Gastroesophageal sphincter (tissue), 3 donors: ENCODE data around the gene CHCHD6.

Experiments used
- EP300 ChIP-seq: sonication (generic); formaldehyde crosslinking; IDR thresholded peaks from one replicate; pipeline ENCODE4 v1.6.1; 2017; ENCODE audit warnings: antibody characterized with exemption, mild to moderate bottlenecking
- POLR2A ChIP-seq, 2 donors: fragments of 450-650 bp; IDR thresholded peaks; one replicate each; pipeline ENCODE4 v1.6.1; 2017; ENCODE audit warnings: antibody characterized with exemption in 2 of 2, mild to moderate bottlenecking in 2 of 2, moderate library complexity in 1 of 2
- POLR2AphosphoS5 ChIP-seq: sonication (generic); formaldehyde crosslinking; IDR thresholded peaks from one replicate; pipeline ENCODE4 v1.6.1; 2017; ENCODE audit warnings: antibody characterized with exemption
- TF ChIP-seq, protein P1 (sequence below), 4 experiments: fragments of 200-600 bp in 2 of 4; fragments of 450-650 bp in 2 of 4; sonication (generic) in 1 of 4; IDR thresholded peaks; one replicate each; pipeline ENCODE4 v1.5.1; 2017 to 2019; ENCODE audit warnings: antibody characterized with exemption in 4 of 4, mild to moderate bottlenecking in 2 of 4, moderate library complexity in 2 of 4

DNA sequence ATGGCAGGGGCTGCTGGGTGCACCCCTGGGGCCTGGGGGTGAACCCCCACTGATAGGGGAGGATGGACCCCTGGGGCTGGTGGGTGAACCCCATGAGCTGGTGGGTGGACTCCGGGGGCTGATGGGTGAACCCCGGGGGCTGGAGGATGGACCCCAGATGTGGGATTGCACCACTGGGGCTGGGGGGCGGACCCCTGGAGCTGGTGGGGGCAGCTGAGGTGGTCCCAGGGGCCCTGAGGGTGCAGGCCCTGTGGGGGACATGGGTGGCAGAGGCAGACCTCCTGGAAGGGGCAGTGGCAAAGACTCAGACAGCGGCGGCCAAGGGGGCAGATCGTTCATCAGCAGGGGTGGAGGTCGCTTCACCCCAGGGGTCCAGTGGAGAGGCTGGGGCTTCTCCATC lies 31.7 kb upstream of the CHCHD6 start:
- no peak for TF ChIP-seq EP300
- TF ChIP-seq POLR2A (IDR thresholded peaks at IDR 0.05): no peak
- TF ChIP-seq, protein P1, sequence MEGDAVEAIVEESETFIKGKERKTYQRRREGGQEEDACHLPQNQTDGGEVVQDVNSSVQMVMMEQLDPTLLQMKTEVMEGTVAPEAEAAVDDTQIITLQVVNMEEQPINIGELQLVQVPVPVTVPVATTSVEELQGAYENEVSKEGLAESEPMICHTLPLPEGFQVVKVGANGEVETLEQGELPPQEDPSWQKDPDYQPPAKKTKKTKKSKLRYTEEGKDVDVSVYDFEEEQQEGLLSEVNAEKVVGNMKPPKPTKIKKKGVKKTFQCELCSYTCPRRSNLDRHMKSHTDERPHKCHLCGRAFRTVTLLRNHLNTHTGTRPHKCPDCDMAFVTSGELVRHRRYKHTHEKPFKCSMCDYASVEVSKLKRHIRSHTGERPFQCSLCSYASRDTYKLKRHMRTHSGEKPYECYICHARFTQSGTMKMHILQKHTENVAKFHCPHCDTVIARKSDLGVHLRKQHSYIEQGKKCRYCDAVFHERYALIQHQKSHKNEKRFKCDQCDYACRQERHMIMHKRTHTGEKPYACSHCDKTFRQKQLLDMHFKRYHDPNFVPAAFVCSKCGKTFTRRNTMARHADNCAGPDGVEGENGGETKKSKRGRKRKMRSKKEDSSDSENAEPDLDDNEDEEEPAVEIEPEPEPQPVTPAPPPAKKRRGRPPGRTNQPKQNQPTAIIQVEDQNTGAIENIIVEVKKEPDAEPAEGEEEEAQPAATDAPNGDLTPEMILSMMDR (IDR thresholded peaks at IDR 0.05): no peak
- no peak for TF ChIP-seq POLR2AphosphoS5
